Keratinocyte (primary cell): ENCODE data around the gene RABGAP1. TPM values are rescaled to one million over a fixed set of nuclear protein-coding genes. Genes with fewer than 3 reads are reported as not detected.

ENCODE experiments used
- DNase-seq: peaks from one replicate; pipeline ENCODE4 v3.0.0-alpha.2; 2011; ENCODE audit warnings: low read depth, missing footprints, low spot score
- FAIRE-seq: peaks from 2 replicates; lab custom pipeline; 2011; peaks lifted over from hg19 to GRCh38; lab: Jason Lieb, UNC
- H2AFZ ChIP-seq: 2 replicates; pipeline ENCODE4 v1.6.0; 2012; ENCODE audit warnings: low read length, control low read depth, inconsistent platforms; ENCODE audit not compliant: control insufficient read depth
- H3K27ac ChIP-seq: 2 replicates; pipeline ENCODE4 v1.5.1; 2011; ENCODE audit warnings: low read length; ENCODE audit not compliant: control insufficient read depth, insufficient read depth
- H3K27me3 ChIP-seq: 3 replicates; pipeline ENCODE4 v1.6.0; 2011; ENCODE audit warnings: low read length; ENCODE audit not compliant: control insufficient read depth, insufficient read depth; ENCODE audit errors: extremely low read depth
- H3K36me3 ChIP-seq, 2 experiments: 2 replicates in 1 of 2; 3 replicates in 1 of 2; pipeline ENCODE4 v1.5.1; 2011; ENCODE audit warnings: low read length in 2 of 2, mild to moderate bottlenecking in 1 of 2; ENCODE audit not compliant: control insufficient read depth in 2 of 2, insufficient read depth in 2 of 2; ENCODE audit errors: extremely low read depth in 1 of 2
- H3K4me1 ChIP-seq: 3 replicates; pipeline ENCODE4 v1.5.1; 2011; ENCODE audit warnings: low read length; ENCODE audit not compliant: control insufficient read depth, insufficient read depth; ENCODE audit errors: extremely low read depth
- H3K4me2 ChIP-seq: 3 replicates; pipeline ENCODE4 v1.6.0; 2011; ENCODE audit warnings: low read depth, low read length; ENCODE audit not compliant: control insufficient read depth, insufficient read depth; ENCODE audit errors: extremely low read depth
- H3K4me3 ChIP-seq, 3 experiments: fragments of 200-600 bp in 1 of 3; sonication (generic) in 1 of 3; 2 replicates in 2 of 3; 3 replicates in 1 of 3; pipeline ENCODE4 v1.5.1; 2011 to 2016; ENCODE audit warnings: low read length in 3 of 3, mild to moderate bottlenecking in 3 of 3, control low read depth in 2 of 3, inconsistent platforms in 1 of 3, low read depth in 1 of 3, mixed read lengths in 1 of 3, mixed run types in 1 of 3, moderate library complexity in 1 of 3; ENCODE audit not compliant: control insufficient read depth in 2 of 3, insufficient read depth in 2 of 3; ENCODE audit errors: extremely low read depth in 1 of 3
- H3K79me2 ChIP-seq: 2 replicates; pipeline ENCODE4 v1.6.0; 2012; ENCODE audit warnings: low read length; ENCODE audit not compliant: control insufficient read depth, insufficient read depth
- H3K9ac ChIP-seq: 3 replicates; pipeline ENCODE4 v1.6.0; 2011; ENCODE audit warnings: low read length; ENCODE audit not compliant: control insufficient read depth, insufficient read depth; ENCODE audit errors: extremely low read depth
- H3K9me1 ChIP-seq: 3 replicates; pipeline ENCODE4 v1.6.0; 2011; ENCODE audit warnings: low read length; ENCODE audit not compliant: control insufficient read depth, insufficient read depth; ENCODE audit errors: extremely low read depth
- H3K9me3 ChIP-seq: 2 replicates; pipeline ENCODE4 v1.5.1; 2012; ENCODE audit warnings: low read depth, low read length; ENCODE audit not compliant: control insufficient read depth
- H4K20me1 ChIP-seq: 3 replicates; pipeline ENCODE4 v1.6.0; 2011; ENCODE audit warnings: low read length; ENCODE audit not compliant: control insufficient read depth, insufficient read depth; ENCODE audit errors: extremely low read depth
- CTCF ChIP-seq, 3 experiments: IDR thresholded peaks in 1 of 3; conservative IDR thresholded peaks in 1 of 3; optimal IDR thresholded peaks in 1 of 3; 2 replicates in 2 of 3; 3 replicates in 1 of 3; pipeline versions ENCODE3 to v1.5.1; 2011; ENCODE audit warnings: low read length in 3 of 3, mild to moderate bottlenecking in 3 of 3, moderate library complexity in 2 of 3, control low read depth in 1 of 3, inconsistent platforms in 1 of 3; ENCODE audit not compliant: insufficient read depth in 2 of 3; ENCODE audit errors: extremely low read depth in 1 of 3
- EZH2 ChIP-seq: IDR thresholded peaks from one replicate; pipeline ENCODE4 v1.6.1; 2012; ENCODE audit warnings: inconsistent platforms, mild to moderate bottlenecking, low read length, moderate library complexity
- dilution Hi-C: fragments of 300-500 bp; cut with MboI; formaldehyde crosslinking; loops from one replicate; pipeline ENCODE4 v1.7.0; 2020; ENCODE audit warnings: low sequenced_read_pairs; ENCODE audit not compliant: extremely low pct_ligation_motif_present
- polyA plus RNA-seq, 5 experiments: library from polyadenylated mRNA; depleted of rRNA in 3 of 5; stranded (reverse) in 3 of 5; stranded (forward) in 1 of 5; unstranded in 1 of 5; fragments of >200 nt; gene quantifications; 1 replicate in 1 of 5; 2 replicates in 3 of 5; 3 replicates in 1 of 5; pipeline versions ENCODE4 v1.2.1 to v1.2.3, GENCODE V29; 2011 to 2012; ENCODE audit warnings: missing spikeins in 2 of 5, low read depth in 1 of 5, low replicate concordance in 1 of 5

Gene RABGAP1
- polyA plus RNA-seq, 1 donor (not counting 4 experiments of a cell fraction or from before 2014, with no cell fraction given), result 40.6 TPM

GRCh38 chr9:122918310-122918709, 22.5 kb upstream of the RABGAP1 start:
- Histone ChIP-seq H3K27ac (no peak overlapping the region), H3K79me2 (no peaks in the 10 kb centered on the region), H3K9me1 (no peaks in the 10 kb centered on the region), H3K36me3 (peaks cover 0 to 9% of the 10 kb centered on the region in 2 experiments), H2AFZ (no peak overlapping the region), H3K4me3 (no peak overlapping the region), H3K27me3 (no peaks in the 10 kb centered on the region), H3K9ac (no peak overlapping the region), H3K4me1 (no peaks in the 10 kb centered on the region), H4K20me1 (no peaks in the 10 kb centered on the region), H3K9me3 (no peaks in the 10 kb centered on the region), H3K4me2 (no peak overlapping the region)
- TF ChIP-seq CTCF (optimal IDR thresholded peaks at IDR 0.05 in 1 of 3, IDR thresholded peaks at IDR 0.05 in 1 of 3, conservative IDR thresholded peaks at IDR 0.05 in 1 of 3; ENCODE audit: extremely low read depth in 1 of 3, insufficient read depth in 2 of 3, low read length in 3 of 3), result no peak
- TF ChIP-seq EZH2, result no peak
- dilution Hi-C loops, result no loop called here
- DNase-seq (no peak), FAIRE-seq (no peak)

- TF ChIP-seq CTCF (optimal IDR thresholded peaks at IDR 0.05 in 1 of 3, IDR thresholded peaks at IDR 0.05 in 1 of 3, conservative IDR thresholded peaks at IDR 0.05 in 1 of 3; ENCODE audit: extremely low read depth in 1 of 3, insufficient read depth in 2 of 3, low read length in 3 of 3), result no peak
- no peak for TF ChIP-seq EZH2
- H3K27ac ChIP-seq, result no peak overlapping the region
- H3K9ac ChIP-seq, result no peak overlapping the region
- H3K79me2 ChIP-seq, result peaks cover 13% of the 10 kb centered on the region
- no peak overlapping the region for H3K4me2 ChIP-seq
- H3K27me3 ChIP-seq, result no peaks in the 10 kb centered on the region
- H2AFZ ChIP-seq, result no peak overlapping the region
- H3K9me1 ChIP-seq, result no peaks in the 10 kb centered on the region
- FAIRE-seq, result no peak
- DNase-seq, result no peak
- H3K4me1 ChIP-seq, result no peaks in the 10 kb centered on the region
- dilution Hi-C loops, result no loop called here
- H4K20me1 ChIP-seq, result no peaks in the 10 kb centered on the region
- no peak overlapping the region for H3K4me3 ChIP-seq
- no peaks in the 10 kb centered on the region for H3K9me3 ChIP-seq
- H3K36me3 ChIP-seq, result peaks cover 0 to 9% of the 10 kb centered on the region in 2 experiments
These were observed 18.1 kb upstream of the RABGAP1 start for GRCh38 chr9:122922713-122923112.
